DND-41 (cell line): ENCODE data around the gene SPDEF.

Source experiments
- ATAC-seq: fragments of 200-7000 bp; cut with Tn5 transposase; 3 replicates; pipeline ENCODE4 v1.9.1; 2021; ENCODE audit warnings: low read depth; ENCODE audit not compliant: insufficient read depth
- DNase-seq: peaks from one replicate; pipeline ENCODE4 v3.0.0-alpha.2; 2020
- H2AFZ ChIP-seq: 2 replicates; pipeline ENCODE4 v1.6.0; 2012; ENCODE audit warnings: low read depth, low read length
- H3K27ac ChIP-seq: 2 replicates; pipeline ENCODE4 v1.5.1; 2012; ENCODE audit warnings: low read length, inconsistent platforms
- H3K27me3 ChIP-seq: fragments of 200-600 bp; sonication (generic); 2 replicates; pipeline ENCODE4 v1.6.0; 2012; ENCODE audit warnings: low read length, mild to moderate bottlenecking, inconsistent platforms; ENCODE audit not compliant: insufficient read depth, poor library complexity
- H3K36me3 ChIP-seq: 2 replicates; pipeline ENCODE4 v1.5.1; 2012; ENCODE audit warnings: low read length, inconsistent platforms; ENCODE audit not compliant: insufficient read depth
- H3K4me1 ChIP-seq: 2 replicates; pipeline ENCODE4 v1.5.1; 2012; ENCODE audit warnings: mild to moderate bottlenecking, low read length; ENCODE audit not compliant: insufficient read depth
- H3K4me2 ChIP-seq: 2 replicates; pipeline ENCODE4 v1.6.0; 2012; ENCODE audit warnings: mild to moderate bottlenecking, moderate library complexity, low read length, inconsistent platforms; ENCODE audit not compliant: insufficient read depth
- H3K4me3 ChIP-seq, 2 experiments: fragments of 200-600 bp in 1 of 2; shearing (Covaris generic) in 1 of 2; 2 replicates each; pipeline ENCODE4 v1.5.1; 2012 to 2016; ENCODE audit warnings: inconsistent platforms in 2 of 2, low read length in 2 of 2, mild to moderate bottlenecking in 2 of 2, low read depth in 1 of 2, moderate library complexity in 1 of 2
- H3K79me2 ChIP-seq: 2 replicates; pipeline ENCODE4 v1.6.0; 2012; ENCODE audit warnings: low read length, inconsistent platforms; ENCODE audit not compliant: insufficient read depth
- H3K9ac ChIP-seq: 2 replicates; pipeline ENCODE4 v1.6.0; 2012; ENCODE audit warnings: low read depth, mild to moderate bottlenecking, inconsistent platforms, low read length, moderate library complexity
- H3K9me3 ChIP-seq: 2 replicates; pipeline ENCODE4 v1.5.1; 2012; ENCODE audit warnings: low read length, moderate library complexity, mild to moderate bottlenecking, inconsistent platforms; ENCODE audit not compliant: insufficient read depth, severe bottlenecking
- H4K20me1 ChIP-seq: 2 replicates; pipeline ENCODE4 v1.6.0; 2012; ENCODE audit warnings: low read length; ENCODE audit not compliant: insufficient read depth
- CTCF ChIP-seq: IDR thresholded peaks from 2 replicates; pipeline ENCODE4 v1.5.1; 2012; ENCODE audit warnings: borderline replicate concordance, low read length, moderate library complexity, mild to moderate bottlenecking; ENCODE audit not compliant: poor library complexity, severe bottlenecking; ENCODE audit errors: extremely low read depth
- EZH2 ChIP-seq: IDR thresholded peaks from 3 replicates; pipeline ENCODE4 v1.6.1; 2012; ENCODE audit warnings: borderline replicate concordance, low read depth, mild to moderate bottlenecking, moderate library complexity, low read length, inconsistent platforms; ENCODE audit not compliant: severe bottlenecking

SPDEF gene

GRCh38 chr6:34593701-34594100 lies 37.6 kb upstream of the SPDEF start:
- Histone ChIP-seq H3K9ac (no peak overlapping the region), H3K4me1 (no peaks in the 10 kb centered on the region), H3K36me3 (peaks cover 23% of the 10 kb centered on the region), H3K79me2 (peaks cover 33% of the 10 kb centered on the region), H3K4me2 (no peak overlapping the region), H3K4me3 (no peak overlapping the region), H2AFZ (no peak overlapping the region), H4K20me1 (peaks cover 13% of the 10 kb centered on the region), H3K9me3 (no peaks in the 10 kb centered on the region), H3K27me3 (no peaks in the 10 kb centered on the region), H3K27ac (no peak overlapping the region)
- ATAC-seq: no peak
- TF ChIP-seq EZH2 (no peak), CTCF (no peak)
- no peak for DNase-seq

- TF ChIP-seq CTCF: no peak
- TF ChIP-seq EZH2: no peak
- Histone ChIP-seq H3K27me3 (no peaks in the 10 kb centered on the region), H3K4me2 (no peak overlapping the region), H3K9me3 (no peaks in the 10 kb centered on the region), H3K27ac (no peak overlapping the region), H3K4me3 (no peak overlapping the region), H3K79me2 (peaks cover 33% of the 10 kb centered on the region), H3K9ac (no peak overlapping the region), H2AFZ (no peak overlapping the region), H3K36me3 (peaks cover 35% of the 10 kb centered on the region), H4K20me1 (peaks cover 19% of the 10 kb centered on the region), H3K4me1 (no peaks in the 10 kb centered on the region)
- ATAC-seq (no peak), DNase-seq (no peak)
Measured at GRCh38 chr6:34592208-34592952, 36.3 kb upstream of the SPDEF start.

- no peak for ATAC-seq
- no peaks in the 10 kb centered on the region for H3K27me3 ChIP-seq
- no peaks in the 10 kb centered on the region for H3K9me3 ChIP-seq
- no peak overlapping the region for H3K9ac ChIP-seq
- no peak overlapping the region for H2AFZ ChIP-seq
- no peak overlapping the region for H3K4me3 ChIP-seq
- H3K79me2 ChIP-seq: peaks cover 28% of the 10 kb centered on the region
- peaks cover 26% of the 10 kb centered on the region for H4K20me1 ChIP-seq
- peaks cover 41% of the 10 kb centered on the region for H3K36me3 ChIP-seq
- DNase-seq: no peak
- H3K27ac ChIP-seq: no peak overlapping the region
- no peaks in the 10 kb centered on the region for H3K4me1 ChIP-seq
- TF ChIP-seq EZH2: no peak
- no peak for TF ChIP-seq CTCF
- H3K4me2 ChIP-seq: no peak overlapping the region
Measured at GRCh38 chr6:34589691-34590090, 33.6 kb upstream of the SPDEF start.

- TF ChIP-seq EZH2: no peak
- TF ChIP-seq CTCF: no peak
- Histone ChIP-seq H4K20me1 (peaks cover 21% of the 10 kb centered on the region), H3K9me3 (no peaks in the 10 kb centered on the region), H3K9ac (no peak overlapping the region), H3K79me2 (peaks cover 23% of the 10 kb centered on the region), H3K4me3 (no peak overlapping the region), H3K36me3 (peaks cover 41% of the 10 kb centered on the region), H3K27ac (no peak overlapping the region), H3K4me2 (no peak overlapping the region), H2AFZ (no peak overlapping the region), H3K4me1 (no peaks in the 10 kb centered on the region), H3K27me3 (no peaks in the 10 kb centered on the region)
- DNase-seq: no peak
- ATAC-seq: no peak
Measured at GRCh38 chr6:34589140-34589539, 33.0 kb upstream of the SPDEF start.
